Osteoblast (primary cell): ENCODE data around the gene CTSK. TPM values are rescaled to one million over a fixed set of nuclear protein-coding genes. Genes with fewer than 3 reads are reported as not detected.
"Not testable (repeated sequence)": the region's sequence is repeated elsewhere in the genome, so short reads cannot be mapped to it uniquely, and the experiment has no call there.

Experiments used
- DNase-seq: peaks from one replicate; pipeline ENCODE4 v3.0.0; 2011; ENCODE audit warnings: low spot score, mixed read lengths; ENCODE audit not compliant: insufficient read length; ENCODE audit errors: missing footprints
- H2AFZ ChIP-seq: 2 replicates; pipeline ENCODE4 v1.6.0; 2011; ENCODE audit warnings: mild to moderate bottlenecking, low read length
- H3K27ac ChIP-seq: 2 replicates; pipeline ENCODE4 v1.5.1; 2011; ENCODE audit warnings: mild to moderate bottlenecking, low read depth, low read length, moderate library complexity
- H3K27me3 ChIP-seq: 2 replicates; pipeline ENCODE4 v1.6.0; 2012; ENCODE audit warnings: mild to moderate bottlenecking, control low read depth, inconsistent platforms, low read length, moderate library complexity; ENCODE audit not compliant: insufficient read depth
- H3K36me3 ChIP-seq: 2 replicates; pipeline ENCODE4 v1.5.1; 2011; ENCODE audit warnings: mild to moderate bottlenecking, low read length, control low read depth, moderate library complexity; ENCODE audit not compliant: insufficient read depth
- H3K4me1 ChIP-seq: 2 replicates; pipeline ENCODE4 v1.5.1; 2011; ENCODE audit warnings: mild to moderate bottlenecking, low read length, control low read depth, moderate library complexity; ENCODE audit not compliant: insufficient read depth
- H3K4me2 ChIP-seq: 2 replicates; pipeline ENCODE4 v1.6.0; 2011; ENCODE audit warnings: mild to moderate bottlenecking, low read length; ENCODE audit not compliant: insufficient read depth
- H3K4me3 ChIP-seq: fragments of 200-600 bp; sonication (generic); 3 replicates; pipeline ENCODE4 v1.5.1; 2012; ENCODE audit warnings: mild to moderate bottlenecking, low read length, inconsistent platforms; ENCODE audit not compliant: insufficient read depth
- H3K79me2 ChIP-seq: 2 replicates; pipeline ENCODE4 v1.6.0; 2012; ENCODE audit warnings: mild to moderate bottlenecking, low read length, control low read depth, inconsistent platforms; ENCODE audit not compliant: insufficient read depth
- H3K9me3 ChIP-seq: 2 replicates; pipeline ENCODE4 v1.5.1; 2011; ENCODE audit warnings: low read depth, low read length, control low read depth
- H4K20me1 ChIP-seq: 2 replicates; pipeline ENCODE4 v1.6.0; 2012; ENCODE audit warnings: mild to moderate bottlenecking, low read length, control low read depth; ENCODE audit not compliant: insufficient read depth
- total RNA-seq: library from RNA; depleted of rRNA; stranded (reverse); fragments of >200 nt; gene quantifications from 2 replicates; pipeline ENCODE4 v1.2.3, GENCODE V29; 2012
- TF ChIP-seq, protein P1 (sequence below): IDR thresholded peaks from 2 replicates; pipeline ENCODE4 v1.5.1; 2011; ENCODE audit warnings: mild to moderate bottlenecking, low read depth, low read length, moderate library complexity; ENCODE audit errors: extremely low read depth

The CTSK gene
- 617 and 761 TPM in 2 replicates for total RNA-seq

GRCh38 chr1:150808121-150808520 lies at the start of gene CTSK:
TSS of gene CTSK (minus strand) at chr1:150808260. CDS start at chr1:150806805, 1,455 bp downstream.
- H3K4me1 ChIP-seq: peaks cover 41% of the 10 kb centered on the region
- H3K27ac ChIP-seq: peak within 1 kb of the TSS; percentile 40
- peak within 1 kb of the TSS; percentile 69 for H3K4me3 ChIP-seq
- peak within 1 kb of the TSS; percentile 66 for H3K4me2 ChIP-seq
- H3K79me2 ChIP-seq: peaks cover 37% of the 10 kb centered on the region
- no peak for DNase-seq
- H4K20me1 ChIP-seq: no peaks in the 10 kb centered on the region
- peak within 1 kb of the TSS; percentile 66 for H2AFZ ChIP-seq
- no peaks in the 10 kb centered on the region for H3K9me3 ChIP-seq
- H3K36me3 ChIP-seq: peaks cover 40% of the 10 kb centered on the region
- TF ChIP-seq, protein P1, sequence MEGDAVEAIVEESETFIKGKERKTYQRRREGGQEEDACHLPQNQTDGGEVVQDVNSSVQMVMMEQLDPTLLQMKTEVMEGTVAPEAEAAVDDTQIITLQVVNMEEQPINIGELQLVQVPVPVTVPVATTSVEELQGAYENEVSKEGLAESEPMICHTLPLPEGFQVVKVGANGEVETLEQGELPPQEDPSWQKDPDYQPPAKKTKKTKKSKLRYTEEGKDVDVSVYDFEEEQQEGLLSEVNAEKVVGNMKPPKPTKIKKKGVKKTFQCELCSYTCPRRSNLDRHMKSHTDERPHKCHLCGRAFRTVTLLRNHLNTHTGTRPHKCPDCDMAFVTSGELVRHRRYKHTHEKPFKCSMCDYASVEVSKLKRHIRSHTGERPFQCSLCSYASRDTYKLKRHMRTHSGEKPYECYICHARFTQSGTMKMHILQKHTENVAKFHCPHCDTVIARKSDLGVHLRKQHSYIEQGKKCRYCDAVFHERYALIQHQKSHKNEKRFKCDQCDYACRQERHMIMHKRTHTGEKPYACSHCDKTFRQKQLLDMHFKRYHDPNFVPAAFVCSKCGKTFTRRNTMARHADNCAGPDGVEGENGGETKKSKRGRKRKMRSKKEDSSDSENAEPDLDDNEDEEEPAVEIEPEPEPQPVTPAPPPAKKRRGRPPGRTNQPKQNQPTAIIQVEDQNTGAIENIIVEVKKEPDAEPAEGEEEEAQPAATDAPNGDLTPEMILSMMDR: no peak
- no peaks in the 10 kb centered on the region for H3K27me3 ChIP-seq

- H3K79me2 ChIP-seq: peaks cover 24% of the 10 kb centered on the region
- H3K4me2 ChIP-seq, DNase-seq, H4K20me1 ChIP-seq, H2AFZ ChIP-seq, H3K27me3 ChIP-seq, H3K9me3 ChIP-seq, H3K4me3 ChIP-seq, H3K4me1 ChIP-seq: not testable (repeated sequence)
- H3K27ac ChIP-seq: peak overlapping the region; percentile 17
- H3K36me3 ChIP-seq: peaks cover 28% of the 10 kb centered on the region
Observed at GRCh38 chr1:150852734-150853133, 44.7 kb upstream of the CTSK start.

DNA sequence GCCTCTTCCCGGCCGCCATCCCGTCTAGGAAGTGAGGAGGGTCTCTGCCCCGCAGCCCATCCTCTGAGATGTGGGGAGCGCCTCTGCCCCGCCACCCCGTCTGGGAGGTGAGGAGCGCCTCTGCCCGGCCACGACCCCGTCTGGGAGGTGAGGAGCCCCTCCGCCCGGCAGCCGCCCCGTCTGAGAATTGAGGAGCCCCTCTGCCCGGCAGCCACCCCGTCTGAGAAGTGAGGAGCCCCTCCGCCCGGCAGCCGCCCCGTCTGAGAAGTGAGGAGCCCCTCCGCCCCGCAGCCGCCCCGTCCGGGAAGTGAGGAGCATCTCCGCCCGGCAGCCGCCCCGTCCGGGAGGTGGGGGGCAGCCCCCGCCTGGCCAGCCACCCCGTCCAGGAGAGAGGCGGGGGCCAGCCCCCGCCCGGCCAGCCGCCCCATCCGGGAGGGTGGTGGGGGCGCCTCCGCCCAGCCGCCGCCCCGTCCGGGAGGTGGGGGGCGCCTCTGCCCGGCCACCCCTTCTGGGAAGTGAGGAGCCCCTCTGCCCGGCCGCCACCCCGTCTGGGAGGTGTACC lies 42.8 kb upstream of the CTSK start:
- H3K4me2 ChIP-seq, H4K20me1 ChIP-seq, H3K4me1 ChIP-seq, H3K4me3 ChIP-seq, H2AFZ ChIP-seq, H3K27ac ChIP-seq, DNase-seq, H3K9me3 ChIP-seq, H3K27me3 ChIP-seq: not testable (repeated sequence)
- Histone ChIP-seq H3K79me2 (peaks cover 27% of the 10 kb centered on the region), H3K36me3 (peaks cover 17% of the 10 kb centered on the region)

GRCh38 chr1:150846473-150847146 lies 38.5 kb upstream of the CTSK start:
- Histone ChIP-seq H3K9me3 (no peaks in the 10 kb centered on the region), H4K20me1 (peaks cover 2% of the 10 kb centered on the region), H3K27me3 (no peaks in the 10 kb centered on the region), H3K79me2 (peaks cover 19% of the 10 kb centered on the region), H3K36me3 (peaks cover 13% of the 10 kb centered on the region), H3K4me1 (peaks cover 5% of the 10 kb centered on the region), H3K27ac (peak overlapping the region; percentile 21), H3K4me2 (no peak overlapping the region), H3K4me3 (no peak overlapping the region), H2AFZ (no peak overlapping the region)
- DNase-seq: no peak
- TF ChIP-seq, protein P1: no peak

DNA sequence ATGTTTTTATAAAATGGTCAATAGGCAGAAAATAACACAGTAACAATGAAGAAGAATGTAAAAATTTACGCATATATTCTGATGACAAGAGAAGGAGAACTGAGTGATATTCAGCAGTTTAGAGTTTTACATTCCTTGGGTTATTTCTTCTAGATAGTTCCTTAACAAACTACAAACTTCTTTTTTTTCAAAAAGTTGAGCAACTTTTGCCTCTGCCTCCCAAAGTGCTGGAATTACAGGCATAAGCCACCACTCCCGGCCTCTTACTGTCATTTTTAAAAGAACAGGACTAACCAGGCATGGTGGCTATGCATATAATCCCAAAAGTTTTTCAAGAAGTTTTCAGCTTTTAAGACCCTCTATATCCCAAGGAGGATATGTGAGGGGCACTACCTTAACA lies 35.4 kb upstream of the CTSK start:
- TF ChIP-seq, protein P1: no peak
- peaks cover 2% of the 10 kb centered on the region for H4K20me1 ChIP-seq
- H2AFZ ChIP-seq: no peak overlapping the region
- peaks cover 18% of the 10 kb centered on the region for H3K36me3 ChIP-seq
- H3K27me3 ChIP-seq: no peaks in the 10 kb centered on the region
- DNase-seq: no peak
- no peak overlapping the region for H3K27ac ChIP-seq
- H3K4me3 ChIP-seq: no peak overlapping the region
- no peak overlapping the region for H3K4me2 ChIP-seq
- peaks cover 20% of the 10 kb centered on the region for H3K79me2 ChIP-seq
- peaks cover 5% of the 10 kb centered on the region for H3K4me1 ChIP-seq
- no peaks in the 10 kb centered on the region for H3K9me3 ChIP-seq
